GM21576 (cell line): ENCODE data around the gene ARHGAP22.

Experiments
- ATAC-seq: cut with Tn5 transposase; IDR thresholded peaks from one replicate; pipeline ENCODE4 v1.9.1; 2021; ENCODE audit warnings: mild to moderate bottlenecking, moderate library complexity; ENCODE audit not compliant: unreplicated experiment

The ARHGAP22 gene

GRCh38 chr10:48455392-48456151 lies 149.3 kb downstream of the ARHGAP22 start:
- no peak for ATAC-seq

DNA sequence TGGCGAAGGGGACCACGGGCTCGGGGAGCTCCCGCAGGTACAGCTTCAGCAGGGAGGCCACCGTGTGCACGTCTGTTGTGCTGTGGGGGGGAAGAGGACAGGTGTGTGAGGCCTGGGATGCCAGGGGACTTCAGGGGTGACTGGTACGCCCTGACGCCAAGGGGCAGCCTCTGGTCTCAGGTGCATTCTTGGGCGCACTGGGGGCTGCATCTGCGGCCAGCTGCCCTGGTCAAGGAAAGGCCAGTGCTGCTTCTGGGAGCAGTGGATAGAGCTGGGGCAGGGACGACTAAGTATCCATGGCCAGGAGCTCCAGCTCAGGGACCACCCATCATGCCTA lies 149.8 kb downstream of the ARHGAP22 start:
- ATAC-seq: no peak

DNA sequence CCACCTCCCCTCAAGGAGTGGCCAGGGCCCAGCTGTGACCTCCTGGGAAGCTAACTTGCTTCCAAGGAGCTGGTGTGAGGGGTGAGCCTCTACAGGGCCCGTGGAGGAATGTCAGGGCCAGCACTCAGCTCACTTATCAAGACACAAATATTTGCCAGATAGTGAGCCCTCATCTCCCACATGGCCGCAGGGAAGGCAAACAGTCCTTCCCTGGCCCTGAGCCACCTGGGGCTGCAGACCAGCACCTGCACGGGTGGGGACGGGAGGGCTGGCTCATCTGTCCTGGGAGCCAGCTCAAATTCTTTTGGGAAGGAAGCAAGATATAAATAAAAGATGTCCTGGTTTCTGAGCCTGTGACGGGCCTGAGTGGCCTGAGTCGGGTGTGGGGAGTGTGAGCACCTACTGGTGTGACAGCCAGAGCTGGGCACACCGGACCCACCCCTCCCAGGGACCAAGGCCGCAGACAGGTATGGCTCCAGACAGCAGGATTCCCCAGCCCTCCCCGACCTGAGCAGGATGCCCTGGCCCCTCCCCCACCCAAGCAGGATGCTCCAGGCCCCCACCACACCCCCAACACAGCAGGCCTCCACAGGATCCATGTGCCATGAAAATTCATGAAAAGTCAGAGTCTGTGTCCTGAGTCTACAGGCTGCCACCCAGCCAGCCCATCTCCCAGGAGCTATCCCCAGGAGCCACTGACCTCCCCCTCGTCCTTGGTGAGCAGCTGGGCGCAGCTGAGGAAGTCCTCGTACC lies 150.4 kb downstream of the ARHGAP22 start:
- no peak for ATAC-seq

- ATAC-seq: no peak
Observed at GRCh38 chr10:48453451-48454301, 151.2 kb downstream of the ARHGAP22 start.

DNA sequence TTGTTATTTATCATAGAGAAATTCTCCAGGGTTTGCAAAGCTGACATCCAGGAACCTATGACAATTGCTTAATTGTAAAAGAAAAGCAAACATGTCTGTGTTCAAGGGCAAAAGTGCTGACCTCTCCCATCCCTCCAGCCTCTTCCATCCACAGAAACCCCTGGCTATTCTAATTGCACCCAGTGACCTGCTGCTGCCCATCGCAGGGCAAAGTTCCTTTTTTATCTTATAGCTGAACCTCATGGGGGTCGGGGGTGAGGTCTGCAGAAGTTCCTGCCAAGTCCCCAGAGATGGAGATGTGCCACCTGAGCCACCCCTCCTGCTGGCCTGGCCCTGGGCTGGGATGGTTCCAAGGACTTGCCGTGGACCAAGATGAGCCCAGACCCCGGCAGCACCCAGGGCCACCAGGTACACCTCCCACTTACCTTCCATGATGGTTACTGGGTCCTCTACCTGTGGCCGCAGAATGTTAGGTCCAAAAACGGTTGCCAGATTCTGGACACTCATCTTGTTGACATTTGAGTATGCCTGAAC lies 151.9 kb downstream of the ARHGAP22 start:
- no peak for ATAC-seq

GRCh38 chr10:48451969-48452878 lies 152.6 kb downstream of the ARHGAP22 start:
- ATAC-seq: no peak

- ATAC-seq: no peak
Observed at GRCh38 chr10:48450741-48451466, 154.0 kb downstream of the ARHGAP22 start.

GRCh38 chr10:48450233-48450740 lies 154.6 kb downstream of the ARHGAP22 start:
- ATAC-seq: no peak

- no peak for ATAC-seq
Observed at GRCh38 chr10:48449501-48450232, 155.2 kb downstream of the ARHGAP22 start.

- ATAC-seq: no peak
Observed at GRCh38 chr10:48448796-48449195, 156.1 kb downstream of the ARHGAP22 start.

- ATAC-seq: no peak
Observed at GRCh38 chr10:48447356-48448215, 157.3 kb downstream of the ARHGAP22 start.

GRCh38 chr10:48446785-48447184 lies 158.1 kb downstream of the ARHGAP22 start:
- no peak for ATAC-seq

- no peak for ATAC-seq
Observed at GRCh38 chr10:48445932-48446331, 158.9 kb downstream of the ARHGAP22 start.

DNA sequence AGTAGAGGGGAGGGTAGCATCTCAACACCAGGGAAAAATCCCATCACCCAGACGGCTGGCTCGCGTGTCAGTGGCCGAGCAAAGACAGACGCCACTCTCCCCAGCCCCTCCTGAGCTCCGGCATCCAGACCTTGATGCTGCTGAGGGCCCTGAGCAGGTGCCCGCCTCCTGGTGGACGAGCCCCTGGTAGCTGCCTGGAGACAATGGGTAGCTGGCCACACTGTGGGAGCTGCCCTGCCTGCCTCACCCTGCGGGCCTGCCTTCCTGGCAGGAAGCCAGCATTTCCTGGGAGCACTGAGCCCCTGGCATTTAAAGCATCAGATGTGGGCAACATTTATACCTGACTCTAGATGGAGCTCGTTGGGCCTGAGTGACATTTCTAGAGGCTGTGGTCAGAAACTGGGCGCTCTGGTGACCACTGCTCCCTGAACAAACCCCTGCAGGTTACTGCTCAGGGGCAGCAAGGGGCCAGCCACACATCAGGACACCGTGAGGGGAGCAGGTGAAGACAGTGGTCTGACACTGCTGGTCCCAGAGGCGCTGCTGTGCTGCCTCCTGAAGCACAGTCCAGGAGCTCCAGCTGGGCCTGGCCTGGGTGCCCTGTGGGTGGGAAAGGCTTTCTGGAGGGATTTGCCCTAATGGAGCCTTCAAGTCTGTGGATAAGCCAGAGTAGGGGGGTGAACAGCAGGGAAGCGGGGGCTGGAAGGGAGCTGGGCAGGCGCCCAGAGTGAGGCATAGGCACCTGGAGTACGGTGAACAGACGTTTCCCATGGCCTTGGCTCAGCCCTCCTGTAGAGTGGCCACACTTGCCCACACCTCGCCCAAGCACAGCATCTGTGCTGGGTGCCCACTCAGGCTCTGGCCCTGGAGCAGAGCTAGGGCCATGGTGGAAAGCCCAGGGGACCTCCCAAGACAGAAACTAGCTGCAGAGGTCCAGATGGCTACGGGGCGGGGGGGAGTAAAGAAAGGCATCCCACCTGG lies 159.7 kb downstream of the ARHGAP22 start:
- ATAC-seq: no peak

GRCh38 chr10:48444266-48444665 lies 160.6 kb downstream of the ARHGAP22 start:
- no peak for ATAC-seq

- ATAC-seq: no peak
Observed at GRCh38 chr10:48442809-48443177, 162.1 kb downstream of the ARHGAP22 start.
